Smooth muscle cell (in vitro differentiated cells): Measurements from ENCODE around the gene SMPDL3A. TPM values are rescaled to one million over a fixed set of nuclear protein-coding genes. Genes with fewer than 3 reads are reported as not detected.
A peak's percentile ranks its signal among the peaks of the same experiment; 100 is the strongest.

Experiments used
- DNase-seq: peaks from one replicate; lab custom pipeline; 2025; ENCODE audit not compliant: unreplicated experiment; lab: John Stamatoyannopoulos, UW
- H2AFZ ChIP-seq: fragments of 200-600 bp; sonication (generic); 2 replicates; pipeline ENCODE4 v1.6.0; 2016; ENCODE audit warnings: antibody characterized with exemption, low read depth, mild to moderate bottlenecking
- H3F3A ChIP-seq: fragments of 200-600 bp; sonication (generic); 2 replicates; pipeline ENCODE4 v1.6.0; 2017; ENCODE audit warnings: antibody characterized with exemption, low read depth
- H3K27ac ChIP-seq: fragments of 200-600 bp; sonication (generic); 2 replicates; pipeline ENCODE4 v1.5.1; 2016; ENCODE audit warnings: low read depth, mild to moderate bottlenecking
- H3K27me3 ChIP-seq: fragments of 200-600 bp; sonication (generic); 2 replicates; pipeline ENCODE4 v1.6.1; 2016; ENCODE audit warnings: low read depth, mild to moderate bottlenecking
- H3K36me3 ChIP-seq: fragments of 200-600 bp; sonication (generic); 2 replicates; pipeline ENCODE4 v1.5.1; 2016; ENCODE audit warnings: low read depth
- H3K4me1 ChIP-seq: fragments of 200-600 bp; sonication (generic); 2 replicates; pipeline ENCODE4 v1.5.1; 2016; ENCODE audit warnings: low read depth
- H3K4me2 ChIP-seq: fragments of 200-600 bp; sonication (generic); 2 replicates; pipeline ENCODE4 v1.6.0; 2016; ENCODE audit warnings: mild to moderate bottlenecking
- H3K4me3 ChIP-seq: fragments of 200-600 bp; sonication (generic); 2 replicates; pipeline ENCODE4 v1.5.1; 2016; ENCODE audit warnings: mild to moderate bottlenecking
- H3K79me2 ChIP-seq: fragments of 200-600 bp; sonication (generic); 2 replicates; pipeline ENCODE4 v1.6.0; 2016; ENCODE audit warnings: low read depth, mild to moderate bottlenecking
- H3K9ac ChIP-seq: fragments of 200-600 bp; sonication (generic); 2 replicates; pipeline ENCODE4 v1.6.0; 2016; ENCODE audit warnings: low read depth
- H3K9me3 ChIP-seq: fragments of 200-600 bp; sonication (generic); replicated peaks from 2 replicates; pipeline ENCODE4 v1.5.1; 2016; ENCODE audit warnings: low read depth
- H4K20me1 ChIP-seq: fragments of 200-600 bp; sonication (generic); 2 replicates; pipeline ENCODE4 v1.6.0; 2016; ENCODE audit warnings: low read depth
- CTCF ChIP-seq: fragments of 200-600 bp; sonication (generic); IDR thresholded peaks from 2 replicates; pipeline ENCODE4 v1.5.1; 2017; ENCODE audit warnings: borderline replicate concordance, mild to moderate bottlenecking, antibody characterized with exemption; ENCODE audit not compliant: insufficient read depth, poor library complexity, severe bottlenecking
- WGBS: methylation state at CpG from one replicate; pipeline ENCODE4 v1.1.7; 2016; ENCODE audit warnings: low lambda C conversion rate; 5-methylcytosine and 5-hydroxymethylcytosine counted together
- polyA plus RNA-seq: library from polyadenylated mRNA; unstranded; fragments of >200 nt; fragmentation: Nextera tagmentation; extraction: Ambion mirVana; gene quantifications from 2 replicates; pipeline ENCODE4 v1.2.1, GENCODE V29; 2016
- total RNA-seq: library from RNA; depleted of rRNA; stranded (reverse); fragments of >200 nt; gene quantifications from 2 replicates; pipeline ENCODE4 v1.2.3, GENCODE V29; 2014

SMPDL3A gene
- total and polyA plus RNA-seq, 2 experiments from 2014 or later = 2.3 to 14.5 TPM

- no peaks in the 10 kb centered on the region for H3K79me2 ChIP-seq
- H3K4me2 ChIP-seq = no peak overlapping the region
- no peaks in the 10 kb centered on the region for H3K9me3 ChIP-seq
- TF ChIP-seq CTCF = no peak
- H3K4me1 ChIP-seq = no peaks in the 10 kb centered on the region
- H3K27me3 ChIP-seq = no peaks in the 10 kb centered on the region
- H3K36me3 ChIP-seq = no peaks in the 10 kb centered on the region
- H2AFZ ChIP-seq = no peak overlapping the region
- WGBS = 83% methylated on average over 5 of the region's 5 CpGs
- H3F3A ChIP-seq = no peaks in the 10 kb centered on the region
- H4K20me1 ChIP-seq = no peaks in the 10 kb centered on the region
- H3K4me3 ChIP-seq = no peak overlapping the region
- no peak for DNase-seq
- no peak overlapping the region for H3K27ac ChIP-seq
- H3K9ac ChIP-seq = no peak overlapping the region
These were observed 36.1 kb downstream of the SMPDL3A start for GRCh38 chr6:122825163-122825562.

GRCh38 chr6:122829456-122829855 lies 40.4 kb downstream of the SMPDL3A start:
- H3K27ac ChIP-seq = no peak overlapping the region
- no peaks in the 10 kb centered on the region for H3K9me3 ChIP-seq
- no peak for DNase-seq
- no peaks in the 10 kb centered on the region for H3K36me3 ChIP-seq
- no peak for TF ChIP-seq CTCF
- no peaks in the 10 kb centered on the region for H3K79me2 ChIP-seq
- H2AFZ ChIP-seq = no peak overlapping the region
- no peak overlapping the region for H3K4me3 ChIP-seq
- H3K4me1 ChIP-seq = peaks cover 21% of the 10 kb centered on the region
- 74% methylated on average over 1 of the region's 1 CpG for WGBS
- no peaks in the 10 kb centered on the region for H4K20me1 ChIP-seq
- H3K9ac ChIP-seq = no peak overlapping the region
- no peaks in the 10 kb centered on the region for H3K27me3 ChIP-seq
- H3K4me2 ChIP-seq = no peak overlapping the region
- no peaks in the 10 kb centered on the region for H3F3A ChIP-seq

- WGBS = 75% methylated on average over 1 of the region's 1 CpG
- no peak for DNase-seq
- TF ChIP-seq CTCF = no peak
These were observed 42.5 kb downstream of the SMPDL3A start for GRCh38 chr6:122831511-122831910.

GRCh38 chr6:122832459-122832858 lies 43.4 kb downstream of the SMPDL3A start:
- no peak for DNase-seq
- H2AFZ ChIP-seq = no peak overlapping the region
- H3F3A ChIP-seq = no peaks in the 10 kb centered on the region
- no peaks in the 10 kb centered on the region for H3K36me3 ChIP-seq
- peaks cover 21% of the 10 kb centered on the region for H3K4me1 ChIP-seq
- H3K4me3 ChIP-seq = no peak overlapping the region
- no peak overlapping the region for H3K9ac ChIP-seq
- H3K27me3 ChIP-seq = no peaks in the 10 kb centered on the region
- H3K79me2 ChIP-seq = no peaks in the 10 kb centered on the region
- WGBS = 63% methylated on average over 3 of the region's 3 CpGs
- no peak for TF ChIP-seq CTCF
- peak overlapping the region; percentile 0 for H3K4me2 ChIP-seq
- no peak overlapping the region for H3K27ac ChIP-seq
- H3K9me3 ChIP-seq = no peaks in the 10 kb centered on the region
- no peaks in the 10 kb centered on the region for H4K20me1 ChIP-seq

More at GRCh38 chr6:122831511-122831910, 42.5 kb downstream of the SMPDL3A start:
- Histone ChIP-seq H3K4me3 (no peak overlapping the region), H2AFZ (no peak overlapping the region), H3K79me2 (no peaks in the 10 kb centered on the region), H3K9ac (no peak overlapping the region), H3K36me3 (no peaks in the 10 kb centered on the region), H4K20me1 (no peaks in the 10 kb centered on the region), H3K9me3 (no peaks in the 10 kb centered on the region), H3K27me3 (no peaks in the 10 kb centered on the region), H3K4me1 (peaks cover 21% of the 10 kb centered on the region), H3K4me2 (no peak overlapping the region), H3K27ac (no peak overlapping the region), H3F3A (no peaks in the 10 kb centered on the region)
